Astrocyte of the hippocampus (primary cell): ENCODE data around the gene PAX2.

Source experiments
- DNase-seq: peaks from one replicate; pipeline ENCODE4 v3.0.0; 2011; ENCODE audit warnings: low read depth, low spot score

The PAX2 gene

DNA sequence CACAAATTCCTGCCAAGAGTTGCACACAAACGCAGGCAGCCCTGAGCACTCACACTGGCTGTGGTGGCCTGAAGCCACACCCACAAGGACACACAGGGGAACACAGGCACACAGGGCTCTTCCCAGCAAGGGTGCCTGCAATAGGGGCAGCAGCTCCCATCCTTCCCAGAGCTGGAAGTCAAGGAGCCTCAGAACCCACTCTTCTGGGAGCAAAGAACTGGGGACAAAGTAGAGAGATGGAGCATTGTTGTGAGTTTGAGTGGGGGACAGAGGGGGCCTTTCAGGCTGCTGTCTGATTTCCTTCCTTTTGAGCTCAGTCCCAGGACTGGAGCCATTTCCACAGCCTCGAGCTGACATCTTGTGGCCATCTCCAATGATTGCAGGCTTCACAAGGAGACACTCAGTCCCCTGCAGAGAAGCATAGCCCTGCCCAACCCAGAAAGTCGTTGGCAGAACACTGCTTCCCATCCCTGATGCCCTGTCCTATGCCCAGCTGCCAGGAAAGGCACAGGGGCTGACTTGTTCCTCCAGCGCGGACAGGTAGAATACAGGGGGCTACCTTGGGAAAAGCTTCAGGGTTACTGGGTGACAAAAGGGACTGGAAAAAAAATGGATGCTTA is 133.0 kb downstream of the PAX2 start:
- peak; percentile 86 for DNase-seq
